Activated naive CD8-positive, alpha-beta T cell treated with anti-CD3 and anti-CD28 coated beads, Interleukin-2, amount 10 ng/mL, durations not matched to agents 7 days and 5 days (primary cell): ENCODE data around the gene EIF5A. TPM values are rescaled to one million over a fixed set of nuclear protein-coding genes. Genes with fewer than 3 reads are reported as not detected.
A peak's percentile ranks its signal among the peaks of the same experiment; 100 is the strongest.

Experiments
- ATAC-seq: fragments of 150-1000 bp; cut with Tn5 transposase; one replicate; pipeline ENCODE4 v1.10.0; 2021; ENCODE audit warnings: low read depth, moderate library complexity
- POLR2A ChIA-PET: fragments of 350-600 bp; sonication (Branson Sonifier 250); formaldehyde crosslinking; loops from one replicate; lab custom pipeline; 2021; ENCODE audit warnings: antibody characterized with exemption; lab: Charles Lee
- DNase-seq: peaks from one replicate; pipeline ENCODE4 v3.0.0; 2021
- H3K27ac Mint-ChIP-seq: one replicate; pipeline ENCODE4 v1.8.0; 2022; ENCODE audit warnings: mild to moderate bottlenecking, mixed read lengths
- H3K27me3 Mint-ChIP-seq: one replicate; pipeline ENCODE4 v1.8.0; 2022; ENCODE audit warnings: mild to moderate bottlenecking, moderate library complexity, mixed read lengths
- H3K36me3 Mint-ChIP-seq: one replicate; pipeline ENCODE4 v1.8.0; 2021; ENCODE audit warnings: mild to moderate bottlenecking, mixed read lengths
- H3K4me1 Mint-ChIP-seq: one replicate; pipeline ENCODE4 v1.8.0; 2021; ENCODE audit warnings: mixed read lengths
- H3K4me3 Mint-ChIP-seq: one replicate; pipeline ENCODE4 v1.8.0; 2022; ENCODE audit warnings: mild to moderate bottlenecking, moderate library complexity, mixed read lengths
- H3K9me3 Mint-ChIP-seq: one replicate; pipeline ENCODE4 v1.8.0; 2021; ENCODE audit warnings: mixed read lengths
- total RNA-seq, 2 experiments: library from RNA; stranded (reverse); gene quantifications; one replicate each; pipeline ENCODE4 v1.2.3, GENCODE V29; 2021

EIF5A gene
- total RNA-seq, 2 experiments from 2014 or later, result 420 to 451 TPM

GRCh38 chr17:7311110-7311705, 3.8 kb downstream of the EIF5A start:
- DNase-seq (no peak), ATAC-seq (no peak)
- H3K4me1 Mint-ChIP-seq, result peaks cover 45% of the 10 kb centered on the region
- H3K4me3 Mint-ChIP-seq, result no peak overlapping the region
- H3K36me3 Mint-ChIP-seq, result peaks cover 28% of the 10 kb centered on the region
- no peaks in the 10 kb centered on the region for H3K27me3 Mint-ChIP-seq
- peak overlapping the region; percentile 98 for H3K27ac Mint-ChIP-seq
- POLR2A ChIA-PET, result interaction anchor here (0.7 to 4.3 kb wide), 4 partner anchors 18 to 253 kb away, joined by 4 to 34 read pairs (median 4); partner anchors contain the start of genes ACAP1 and NEURL4
- no peaks in the 10 kb centered on the region for H3K9me3 Mint-ChIP-seq

GRCh38 chr17:7312432-7313087, 5.1 kb downstream of the EIF5A start:
- H3K27me3 Mint-ChIP-seq, result no peaks in the 10 kb centered on the region
- H3K9me3 Mint-ChIP-seq, result no peaks in the 10 kb centered on the region
- POLR2A ChIA-PET, result interaction anchor here (1.0 to 5.1 kb wide), 7 partner anchors 17 to 70 kb away, joined by 3 to 51 read pairs (median 7); partner anchors contain the start of genes ACAP1, GABARAP, NEURL4 and SLC2A4
- H3K27ac Mint-ChIP-seq, result peak overlapping the region; percentile 73
- DNase-seq (no peak), ATAC-seq (no peak)
- peaks cover 42% of the 10 kb centered on the region for H3K4me1 Mint-ChIP-seq
- peaks cover 30% of the 10 kb centered on the region for H3K36me3 Mint-ChIP-seq
- H3K4me3 Mint-ChIP-seq, result peak overlapping the region; percentile 57

GRCh38 chr17:7313088-7313889, 5.9 kb downstream of the EIF5A start:
- Mint-ChIP-seq H3K27me3 (no peaks in the 10 kb centered on the region), H3K27ac (peak overlapping the region; percentile 73), H3K9me3 (no peaks in the 10 kb centered on the region), H3K4me1 (peaks cover 42% of the 10 kb centered on the region), H3K36me3 (peaks cover 30% of the 10 kb centered on the region), H3K4me3 (peak overlapping the region; percentile 86)
- POLR2A ChIA-PET, result interaction anchor here (0.5 to 5.1 kb wide), 12 partner anchors 9 to 278 kb away, joined by 3 to 51 read pairs (median 7); partner anchors contain the start of genes ACAP1, GABARAP, NEURL4 and POLR2A
- DNase-seq (no peak), ATAC-seq (no peak)

GRCh38 chr17:7313890-7314718, 6.7 kb downstream of the EIF5A start:
- H3K36me3 Mint-ChIP-seq, result peaks cover 30% of the 10 kb centered on the region
- peak overlapping the region; percentile 86 for H3K4me3 Mint-ChIP-seq
- POLR2A ChIA-PET, result interaction anchor here (0.5 to 5.1 kb wide), 15 partner anchors 10 to 279 kb away, joined by 3 to 51 read pairs (median 5); partner anchors contain the start of genes ACAP1, NEURL4, POLR2A and SLC16A13
- H3K27me3 Mint-ChIP-seq, result no peaks in the 10 kb centered on the region
- DNase-seq (no peak), ATAC-seq (no peak)
- H3K9me3 Mint-ChIP-seq, result no peaks in the 10 kb centered on the region
- H3K27ac Mint-ChIP-seq, result peak overlapping the region; percentile 71
- peaks cover 39% of the 10 kb centered on the region for H3K4me1 Mint-ChIP-seq

GRCh38 chr17:7314719-7315569, 7.5 kb downstream of the EIF5A start, which contains the start of gene GPS2:
TSS of gene GPS2 (minus strand) at chr17:7315360. CDS start at chr17:7315052, 308 bp downstream.
- ATAC-seq, result peak; percentile 86
- Mint-ChIP-seq H3K27me3 (no peaks in the 10 kb centered on the region), H3K9me3 (no peaks in the 10 kb centered on the region), H3K36me3 (peaks cover 25% of the 10 kb centered on the region), H3K27ac (peak within 1 kb of the TSS; percentile 95), H3K4me3 (peak within 1 kb of the TSS; percentile 93), H3K4me1 (peaks cover 31% of the 10 kb centered on the region)
- POLR2A ChIA-PET, result interaction anchor here (0.5 to 5.1 kb wide), 14 partner anchors 10 to 232 kb away, joined by 3 to 51 read pairs (median 6); partner anchors contain the start of genes ACAP1, NEURL4, POLR2A and SLC2A4
- DNase-seq, result peak; percentile 97

- Mint-ChIP-seq H3K9me3 (no peaks in the 10 kb centered on the region), H3K36me3 (peaks cover 18% of the 10 kb centered on the region), H3K4me3 (peak overlapping the region; percentile 93), H3K27ac (peak overlapping the region; percentile 95), H3K4me1 (peaks cover 23% of the 10 kb centered on the region), H3K27me3 (no peaks in the 10 kb centered on the region)
- ATAC-seq (no peak), DNase-seq (no peak)
- POLR2A ChIA-PET, result interaction anchor here (0.6 to 5.1 kb wide), 8 partner anchors 11 to 232 kb away, joined by 3 to 51 read pairs (median 6); partner anchors contain the start of genes ACAP1, NEURL4 and POLR2A
Observed at GRCh38 chr17:7315570-7316235, 8.3 kb downstream of the EIF5A start.

- no peaks in the 10 kb centered on the region for H3K9me3 Mint-ChIP-seq
- no peaks in the 10 kb centered on the region for H3K27me3 Mint-ChIP-seq
- H3K4me3 Mint-ChIP-seq, result peak overlapping the region; percentile 30
- POLR2A ChIA-PET, result interaction anchor here (1.1 to 5.1 kb wide), 3 partner anchors 12 to 19 kb away, joined by 3 to 51 read pairs (median 6); partner anchors contain the start of genes ACAP1 and NEURL4
- ATAC-seq (no peak), DNase-seq (no peak)
- H3K36me3 Mint-ChIP-seq, result peaks cover 14% of the 10 kb centered on the region
- peaks cover 16% of the 10 kb centered on the region for H3K4me1 Mint-ChIP-seq
- no peak overlapping the region for H3K27ac Mint-ChIP-seq
Observed at GRCh38 chr17:7317161-7317803, 9.9 kb downstream of the EIF5A start.

GRCh38 chr17:7318121-7318860, 10.9 kb downstream of the EIF5A start:
- ATAC-seq, result no peak
- POLR2A ChIA-PET, result interaction anchor here (1.1 to 1.5 kb wide), 2 partner anchors 11 to 18 kb away, joined by 3 to 6 read pairs; partner anchors contain the start of genes ACAP1 and NEURL4
- H3K4me1 Mint-ChIP-seq, result peaks cover 10% of the 10 kb centered on the region
- DNase-seq, result no peak
- no peaks in the 10 kb centered on the region for H3K27me3 Mint-ChIP-seq
- H3K9me3 Mint-ChIP-seq, result no peaks in the 10 kb centered on the region
- H3K36me3 Mint-ChIP-seq, result peaks cover 6% of the 10 kb centered on the region
- no peak overlapping the region for H3K4me3 Mint-ChIP-seq
- no peak overlapping the region for H3K27ac Mint-ChIP-seq

GRCh38 chr17:7321466-7321865, 14.0 kb downstream of the EIF5A start:
- no peak for ATAC-seq
- POLR2A ChIA-PET, result interaction anchor here (0.6 to 2.5 kb wide), 3 partner anchors 8 to 41 kb away, joined by 4 to 10 read pairs (median 6); partner anchors contain the start of genes ACAP1 and NEURL4
- Mint-ChIP-seq H3K27ac (peak overlapping the region; percentile 21), H3K4me3 (no peak overlapping the region), H3K4me1 (peaks cover 4% of the 10 kb centered on the region), H3K27me3 (no peaks in the 10 kb centered on the region), H3K9me3 (no peaks in the 10 kb centered on the region), H3K36me3 (peaks cover 6% of the 10 kb centered on the region)
- no peak for DNase-seq
